Stomach smooth muscle (tissue), 2 donors: ENCODE results near the gene LNPEP.
A peak's percentile ranks its signal among the peaks of the same experiment; 100 is the strongest.

ENCODE experiments used
- H3K27ac ChIP-seq: one replicate; pipeline ENCODE4 v1.7.0; 2013; ENCODE audit warnings: mild to moderate bottlenecking, low read length, inconsistent platforms
- H3K27me3 ChIP-seq, 2 donors: one replicate each; pipeline ENCODE4 v1.7.0; 2013; ENCODE audit warnings: low read length in 2 of 2; ENCODE audit not compliant: insufficient read depth in 2 of 2, control insufficient read depth in 1 of 2
- H3K36me3 ChIP-seq, 2 donors: one replicate each; pipeline ENCODE4 v1.7.0; 2013; ENCODE audit warnings: low read length in 2 of 2; ENCODE audit not compliant: control insufficient read depth in 2 of 2, insufficient read depth in 2 of 2
- H3K4me1 ChIP-seq: one replicate; pipeline ENCODE4 v1.7.0; 2013; ENCODE audit warnings: low read length; ENCODE audit not compliant: control insufficient read depth, insufficient read depth
- H3K4me3 ChIP-seq, 2 donors: one replicate each; pipeline ENCODE4 v1.7.0; 2013; ENCODE audit warnings: low read length in 2 of 2
- H3K9ac ChIP-seq, 2 donors: one replicate each; pipeline ENCODE4 v1.7.0; 2013; ENCODE audit warnings: low read length in 2 of 2, mild to moderate bottlenecking in 1 of 2
- H3K9me3 ChIP-seq, 2 donors: one replicate each; pipeline ENCODE4 v1.7.0; 2013; ENCODE audit warnings: low read length in 2 of 2; ENCODE audit not compliant: control insufficient read depth in 2 of 2
- donor health status: healthy.
- donor health status: Pancreatic carcinoma.

Gene LNPEP

GRCh38 chr5:96935559-96936430 lies at the start of gene LNPEP:
Gene LNPEP, plus strand, starts transcription at chr5:96936080. Its CDS starts 76 bp downstream, at chr5:96936156.
- Histone ChIP-seq H3K36me3 (no peaks in the 10 kb centered on the region), H3K27me3 (no peaks in the 10 kb centered on the region), H3K4me1 (peaks cover 18% of the 10 kb centered on the region), H3K9me3 (no peaks in the 10 kb centered on the region), H3K4me3 (peak within 1 kb of the TSS; percentile 95 to 97), H3K27ac (peak within 1 kb of the TSS; percentile 91), H3K9ac (peak within 1 kb of the TSS; percentile 91 to 96)

- no peaks in the 10 kb centered on the region for H3K4me1 ChIP-seq
- H3K27me3 ChIP-seq = no peaks in the 10 kb centered on the region
- no peak overlapping the region for H3K9ac ChIP-seq
- H3K4me3 ChIP-seq = no peak overlapping the region
- H3K9me3 ChIP-seq = no peaks in the 10 kb centered on the region
- H3K27ac ChIP-seq = no peak overlapping the region
- peaks cover 5 to 6% of the 10 kb centered on the region in 2 donors for H3K36me3 ChIP-seq
Observed at GRCh38 chr5:96893342-96893741, 42.5 kb upstream of the LNPEP start.

- H3K4me3 ChIP-seq = no peak overlapping the region
- no peaks in the 10 kb centered on the region for H3K4me1 ChIP-seq
- peaks cover 4 to 8% of the 10 kb centered on the region in 2 donors for H3K36me3 ChIP-seq
- H3K27me3 ChIP-seq = no peaks in the 10 kb centered on the region
- H3K9me3 ChIP-seq = no peaks in the 10 kb centered on the region
- H3K27ac ChIP-seq = no peak overlapping the region
- H3K9ac ChIP-seq = no peak overlapping the region
Observed at GRCh38 chr5:96896276-96896675, 39.6 kb upstream of the LNPEP start.

- Histone ChIP-seq H3K9ac (no peak overlapping the region), H3K9me3 (no peaks in the 10 kb centered on the region), H3K36me3 (peaks cover 4 to 8% of the 10 kb centered on the region in 2 donors), H3K4me3 (no peak overlapping the region), H3K27me3 (no peaks in the 10 kb centered on the region), H3K27ac (no peak overlapping the region), H3K4me1 (no peaks in the 10 kb centered on the region)
Observed at GRCh38 chr5:96896806-96897205, 39.1 kb upstream of the LNPEP start.

GRCh38 chr5:96901384-96901783 lies 34.5 kb upstream of the LNPEP start:
- Histone ChIP-seq H3K36me3 (peaks cover 7 to 8% of the 10 kb centered on the region in 2 donors), H3K27me3 (no peaks in the 10 kb centered on the region), H3K4me1 (no peaks in the 10 kb centered on the region), H3K4me3 (no peak overlapping the region), H3K27ac (no peak overlapping the region), H3K9ac (no peak overlapping the region), H3K9me3 (no peaks in the 10 kb centered on the region)

- Histone ChIP-seq H3K27ac (no peak overlapping the region), H3K27me3 (no peaks in the 10 kb centered on the region), H3K36me3 (peaks cover 7 to 8% of the 10 kb centered on the region in 2 donors), H3K4me3 (no peak overlapping the region), H3K4me1 (no peaks in the 10 kb centered on the region), H3K9ac (no peak overlapping the region), H3K9me3 (no peaks in the 10 kb centered on the region)
Observed at GRCh38 chr5:96901841-96902240, 34.0 kb upstream of the LNPEP start.

GRCh38 chr5:96902876-96903275 lies 33.0 kb upstream of the LNPEP start:
- no peaks in the 10 kb centered on the region for H3K4me1 ChIP-seq
- no peak overlapping the region for H3K27ac ChIP-seq
- H3K9ac ChIP-seq = no peak overlapping the region
- H3K4me3 ChIP-seq = no peak overlapping the region
- no peaks in the 10 kb centered on the region for H3K27me3 ChIP-seq
- H3K9me3 ChIP-seq = no peaks in the 10 kb centered on the region
- peaks cover 7 to 8% of the 10 kb centered on the region in 2 donors for H3K36me3 ChIP-seq

GRCh38 chr5:96903300-96903699 lies 32.6 kb upstream of the LNPEP start:
- no peak overlapping the region for H3K9ac ChIP-seq
- peaks cover 7 to 8% of the 10 kb centered on the region in 2 donors for H3K36me3 ChIP-seq
- no peaks in the 10 kb centered on the region for H3K4me1 ChIP-seq
- H3K9me3 ChIP-seq = no peaks in the 10 kb centered on the region
- no peak overlapping the region for H3K4me3 ChIP-seq
- no peak overlapping the region for H3K27ac ChIP-seq
- H3K27me3 ChIP-seq = no peaks in the 10 kb centered on the region

- Histone ChIP-seq H3K4me1 (no peaks in the 10 kb centered on the region), H3K27me3 (no peaks in the 10 kb centered on the region), H3K36me3 (peaks cover 5 to 11% of the 10 kb centered on the region in 2 donors), H3K4me3 (no peak overlapping the region), H3K9me3 (no peaks in the 10 kb centered on the region), H3K27ac (no peak overlapping the region), H3K9ac (no peak overlapping the region)
Observed at GRCh38 chr5:96904054-96904931, 31.6 kb upstream of the LNPEP start.

GRCh38 chr5:96905864-96906263 lies 30.0 kb upstream of the LNPEP start:
- no peak overlapping the region for H3K9ac ChIP-seq
- no peaks in the 10 kb centered on the region for H3K9me3 ChIP-seq
- no peak overlapping the region for H3K4me3 ChIP-seq
- no peaks in the 10 kb centered on the region for H3K4me1 ChIP-seq
- H3K36me3 ChIP-seq = peaks cover 8 to 9% of the 10 kb centered on the region in 2 donors
- no peak overlapping the region for H3K27ac ChIP-seq
- H3K27me3 ChIP-seq = no peaks in the 10 kb centered on the region
